SU-DHL-6 (cell line): ENCODE results near the gene PCDHGB3.
"Not testable (repeated sequence)": the region's sequence is repeated elsewhere in the genome, so short reads cannot be mapped to it uniquely, and the experiment has no call there.

ENCODE experiments used
- H2AFZ ChIP-seq: fragments of 200-600 bp; sonication (generic); 2 replicates; pipeline ENCODE4 v1.6.1; 2014; ENCODE audit warnings: low read depth, mild to moderate bottlenecking, moderate library complexity, mixed read lengths, antibody characterized with exemption, low read length; ENCODE audit not compliant: severe bottlenecking
- H3F3A ChIP-seq: fragments of 200-600 bp; shearing (Covaris generic); 2 replicates; pipeline ENCODE4 v1.6.0; 2016; ENCODE audit warnings: antibody characterized with exemption, mild to moderate bottlenecking; ENCODE audit not compliant: insufficient read depth
- H3K27ac ChIP-seq: fragments of 200-600 bp; sonication (generic); 2 replicates; pipeline ENCODE4 v1.5.1; 2016; ENCODE audit warnings: low read depth, mild to moderate bottlenecking, low read length, moderate library complexity, mixed read lengths
- H3K27me3 ChIP-seq: fragments of 200-600 bp; sonication (generic), shearing (Covaris generic); 2 replicates; pipeline ENCODE4 v1.6.0; 2014; ENCODE audit warnings: mild to moderate bottlenecking, low read length
- H3K36me3 ChIP-seq: fragments of 200-600 bp; sonication (generic); 2 replicates; pipeline ENCODE4 v1.6.1; 2014; ENCODE audit warnings: mild to moderate bottlenecking, low read length, mixed read lengths
- H3K4me2 ChIP-seq: fragments of 300-600, 200-600 bp; shearing (Covaris generic), sonication (generic); 2 replicates; pipeline ENCODE4 v1.6.0; 2014; ENCODE audit warnings: low read length, low read depth, mild to moderate bottlenecking; ENCODE audit not compliant: poor library complexity, severe bottlenecking
- H3K4me3 ChIP-seq: fragments of 200-600 bp; sonication (generic); 2 replicates; pipeline ENCODE4 v1.5.1; 2014; ENCODE audit warnings: antibody characterized with exemption, low read length, mild to moderate bottlenecking, mixed read lengths; ENCODE audit not compliant: insufficient read depth, poor library complexity, severe bottlenecking
- H3K79me2 ChIP-seq: fragments of 200-600 bp; sonication (generic); 2 replicates; pipeline ENCODE4 v1.6.1; 2014; ENCODE audit warnings: mild to moderate bottlenecking, low read length, moderate library complexity; ENCODE audit not compliant: insufficient read depth
- H3K9ac ChIP-seq: fragments of 200-600 bp; sonication (generic); 2 replicates; pipeline ENCODE4 v1.7.0; 2014; ENCODE audit warnings: mild to moderate bottlenecking, low read length
- H3K9me2 ChIP-seq: fragments of 200-600 bp; sonication (generic); replicated peaks from 2 replicates; pipeline ENCODE4 v1.6.1; 2014; ENCODE audit warnings: low read length; ENCODE audit not compliant: insufficient read depth
- H3K9me3 ChIP-seq: fragments of 200-600 bp; sonication (generic); 2 replicates; pipeline ENCODE4 v1.6.1; 2014; ENCODE audit warnings: low read length, mixed read lengths; ENCODE audit not compliant: insufficient read depth
- H4K20me1 ChIP-seq: fragments of 200-600 bp; sonication (generic); 2 replicates; pipeline ENCODE4 v1.6.1; 2014; ENCODE audit warnings: low read depth, mild to moderate bottlenecking, antibody characterized with exemption, low read length, moderate library complexity, mixed read lengths
- CTCF ChIP-seq: fragments of 200-600 bp; sonication (generic); IDR thresholded peaks from one replicate; pipeline ENCODE4 v1.5.1; 2017; ENCODE audit warnings: antibody characterized with exemption, mild to moderate bottlenecking, low read length, moderate library complexity; ENCODE audit not compliant: insufficient read depth, poor library complexity, severe bottlenecking
- EZH2phosphoT487 ChIP-seq: fragments of 200-600 bp; sonication (generic), shearing (Covaris generic); conservative IDR thresholded peaks from 2 replicates; pipeline ENCODE4 v1.6.1; 2018; ENCODE audit warnings: mild to moderate bottlenecking, antibody characterized with exemption, low read length, moderate library complexity, mixed read lengths

The PCDHGB3 gene

GRCh38 chr5:141328231-141328630 is 41.8 kb upstream of the PCDHGB3 start:
- H3K9me2 ChIP-seq, result no peaks in the 10 kb centered on the region
- H2AFZ ChIP-seq, result no peak overlapping the region
- no peak overlapping the region for H3K9ac ChIP-seq
- no peaks in the 10 kb centered on the region for H3K36me3 ChIP-seq
- H3K79me2 ChIP-seq, result no peaks in the 10 kb centered on the region
- H3K9me3 ChIP-seq, result no peaks in the 10 kb centered on the region
- no peaks in the 10 kb centered on the region for H3F3A ChIP-seq
- no peak overlapping the region for H3K4me2 ChIP-seq
- H4K20me1 ChIP-seq, result no peaks in the 10 kb centered on the region
- no peak overlapping the region for H3K27ac ChIP-seq
- H3K27me3 ChIP-seq, result no peaks in the 10 kb centered on the region
- H3K4me3 ChIP-seq, result no peak overlapping the region
- no peak for TF ChIP-seq EZH2phosphoT487
- TF ChIP-seq CTCF, result no peak

GRCh38 chr5:141330299-141331080 is 39.6 kb upstream of the PCDHGB3 start, which contains the start of gene PCDHGA1:
PCDHGA1 (plus strand) TSS chr5:141330514.
- peak within 1 kb of the TSS; percentile 97 for H2AFZ ChIP-seq
- H3K4me3 ChIP-seq, result no peak within 1 kb of the TSS
- H4K20me1 ChIP-seq, result no peaks in the 10 kb centered on the region
- H3K9ac ChIP-seq, result peak within 1 kb of the TSS; percentile 36
- H3K27me3 ChIP-seq, result no peaks in the 10 kb centered on the region
- H3K27ac ChIP-seq, result no peak within 1 kb of the TSS
- H3F3A ChIP-seq, result no peaks in the 10 kb centered on the region
- TF ChIP-seq CTCF, result peak; percentile 84
- TF ChIP-seq EZH2phosphoT487, result no peak
- peak within 1 kb of the TSS; percentile 49 for H3K4me2 ChIP-seq
- H3K36me3 ChIP-seq, result peaks cover 6% of the 10 kb centered on the region; the same call in 1 of the 2 replicates
- no peaks in the 10 kb centered on the region for H3K9me2 ChIP-seq
- H3K79me2 ChIP-seq, result no peaks in the 10 kb centered on the region
- H3K9me3 ChIP-seq, result no peaks in the 10 kb centered on the region

GRCh38 chr5:141332571-141332970 is 37.5 kb upstream of the PCDHGB3 start:
- H3K36me3 ChIP-seq, H3K9ac ChIP-seq, H3K4me2 ChIP-seq, H2AFZ ChIP-seq, H3K9me2 ChIP-seq, H3K27me3 ChIP-seq, H3K27ac ChIP-seq, H3K9me3 ChIP-seq, H3F3A ChIP-seq, H3K4me3 ChIP-seq, H3K79me2 ChIP-seq, H4K20me1 ChIP-seq: not testable (repeated sequence)

- H3K9ac ChIP-seq, result no peak within 1 kb of the TSS
- H3K36me3 ChIP-seq, result peaks cover 6% of the 10 kb centered on the region; the same call in 1 of the 2 replicates
- no peaks in the 10 kb centered on the region for H3K9me2 ChIP-seq
- no peaks in the 10 kb centered on the region for H4K20me1 ChIP-seq
- H3K27me3 ChIP-seq, result no peaks in the 10 kb centered on the region
- no peak within 1 kb of the TSS for H3K27ac ChIP-seq
- no peaks in the 10 kb centered on the region for H3F3A ChIP-seq
- no peak within 1 kb of the TSS for H3K4me3 ChIP-seq
- no peak for TF ChIP-seq CTCF
- TF ChIP-seq EZH2phosphoT487, result no peak
- no peak within 1 kb of the TSS for H2AFZ ChIP-seq
- H3K79me2 ChIP-seq, result no peaks in the 10 kb centered on the region
- H3K9me3 ChIP-seq, result no peaks in the 10 kb centered on the region
- H3K4me2 ChIP-seq, result no peak within 1 kb of the TSS
These were observed 31.3 kb upstream of the PCDHGB3 start, which contains the start of gene PCDHGA2 for GRCh38 chr5:141338538-141339306. PCDHGA2 (plus strand) TSS chr5:141338760.

GRCh38 chr5:141340781-141341354 is 29.2 kb upstream of the PCDHGB3 start:
- H3K9ac ChIP-seq, H2AFZ ChIP-seq, H3K9me2 ChIP-seq, H3K79me2 ChIP-seq, H4K20me1 ChIP-seq, H3K36me3 ChIP-seq, H3F3A ChIP-seq, H3K4me3 ChIP-seq, H3K9me3 ChIP-seq, H3K4me2 ChIP-seq, H3K27me3 ChIP-seq, H3K27ac ChIP-seq: not testable (repeated sequence)
